GM23248 (cell line): ENCODE data around the gene PRMT2. TPM values are rescaled to one million over a fixed set of nuclear protein-coding genes. Genes with fewer than 3 reads are reported as not detected.

Experiments
- DNase-seq: peaks from one replicate; pipeline ENCODE4 v3.0.0-alpha.2; 2015
- H2AFZ ChIP-seq: fragments of 200-600 bp; sonication (generic); 2 replicates; pipeline ENCODE4 v1.6.1; 2016; ENCODE audit warnings: antibody characterized with exemption
- H3F3A ChIP-seq: fragments of 200-600 bp; sonication (generic); 2 replicates; pipeline ENCODE4 v1.6.1; 2016; ENCODE audit warnings: mild to moderate bottlenecking, antibody characterized with exemption, mixed run types; ENCODE audit not compliant: insufficient read depth
- H3K27ac ChIP-seq: fragments of 200-600 bp; sonication (generic); 2 replicates; pipeline ENCODE4 v1.5.1; 2016; ENCODE audit warnings: mild to moderate bottlenecking
- H3K27me3 ChIP-seq: fragments of 200-600 bp; sonication (generic); replicated peaks from 2 replicates; pipeline ENCODE4 v1.6.1; 2016; ENCODE audit warnings: mild to moderate bottlenecking; ENCODE audit not compliant: insufficient read depth
- H3K36me3 ChIP-seq: fragments of 200-600 bp; sonication (generic); 2 replicates; pipeline ENCODE4 v1.6.1; 2016; ENCODE audit warnings: low read depth, mild to moderate bottlenecking
- H3K4me1 ChIP-seq: fragments of 200-600 bp; sonication (generic); 2 replicates; pipeline ENCODE4 v1.6.1; 2016; ENCODE audit warnings: mild to moderate bottlenecking; ENCODE audit not compliant: insufficient read depth
- H3K4me2 ChIP-seq: fragments of 200-600 bp; sonication (generic); one replicate; pipeline ENCODE4 v1.6.1; 2016; ENCODE audit warnings: mild to moderate bottlenecking; ENCODE audit not compliant: unreplicated experiment
- H3K4me3 ChIP-seq: fragments of 200-600 bp; sonication (generic); 2 replicates; pipeline ENCODE4 v1.5.1; 2016; ENCODE audit warnings: mild to moderate bottlenecking
- H3K79me2 ChIP-seq: fragments of 200-600 bp; sonication (generic); 2 replicates; pipeline ENCODE4 v1.6.1; 2016; ENCODE audit warnings: mild to moderate bottlenecking; ENCODE audit not compliant: insufficient read depth
- H3K9ac ChIP-seq: fragments of 200-600 bp; sonication (generic); 2 replicates; pipeline ENCODE4 v1.6.1; 2016; ENCODE audit warnings: mild to moderate bottlenecking
- H3K9me2 ChIP-seq: fragments of 200-600 bp; sonication (generic); 2 replicates; pipeline ENCODE4 v1.6.1; 2016; ENCODE audit warnings: mixed run types, mild to moderate bottlenecking, moderate library complexity; ENCODE audit not compliant: insufficient read depth
- H3K9me3 ChIP-seq: fragments of 200-600 bp; sonication (generic); one replicate; pipeline ENCODE4 v1.6.1; 2017; ENCODE audit warnings: low read depth
- H4K20me1 ChIP-seq: fragments of 200-600 bp; sonication (generic); 2 replicates; pipeline ENCODE4 v1.6.0; 2016; ENCODE audit not compliant: insufficient read depth
- EZH2 ChIP-seq: fragments of 200-600 bp; sonication (generic); IDR thresholded peaks from 2 replicates; pipeline ENCODE4 v1.6.1; 2018; ENCODE audit warnings: antibody characterized with exemption, mild to moderate bottlenecking; ENCODE audit not compliant: insufficient read depth, poor library complexity, severe bottlenecking
- EZH2phosphoT487 ChIP-seq: fragments of 200-600 bp; sonication (generic); IDR thresholded peaks from 2 replicates; pipeline ENCODE4 v1.6.1; 2018; ENCODE audit warnings: antibody characterized with exemption, moderate library complexity, mild to moderate bottlenecking, low read depth; ENCODE audit not compliant: insufficient read depth
- WGBS, 2 experiments: methylation state at CpG; one replicate each; pipeline ENCODE4 v1.1.6; 2015 to 2017; ENCODE audit warnings: low lambda C conversion rate in 2 of 2, low coverage in 1 of 2; ENCODE audit errors: missing lambda C conversion rate in 2 of 2; 5-methylcytosine and 5-hydroxymethylcytosine counted together
- in situ Hi-C: fragments of 300-500 bp; cut with MboI; formaldehyde crosslinking; loops from 2 replicates; pipeline ENCODE4 v1.15.0; 2020
- polyA plus RNA-seq: library from polyadenylated mRNA; unstranded; fragments of >200 nt; fragmentation: Nextera tagmentation; extraction: Ambion mirVana; gene quantifications from 2 replicates; pipeline ENCODE4 v1.2.1, GENCODE V29; 2016
- total RNA-seq: library from RNA; depleted of rRNA; stranded (reverse); fragments of >200 nt; shearing (Covaris generic); gene quantifications from 2 replicates; pipeline ENCODE4 v1.2.3, GENCODE V29; 2014

The PRMT2 gene
- total and polyA plus RNA-seq, 2 experiments from 2014 or later: 145 to 171 TPM

- Histone ChIP-seq H3K27ac (no peak overlapping the region), H3F3A (no peaks in the 10 kb centered on the region), H4K20me1 (peaks cover 3% of the 10 kb centered on the region; the same call in 1 of the 2 replicates), H3K9ac (no peak overlapping the region), H3K4me3 (no peak overlapping the region), H3K36me3 (peaks cover 55% of the 10 kb centered on the region), H3K9me3 (no peaks in the 10 kb centered on the region), H3K4me1 (no peaks in the 10 kb centered on the region), H2AFZ (no peak overlapping the region), H3K4me2 (no peak overlapping the region), H3K79me2 (peaks cover 84% of the 10 kb centered on the region), H3K27me3 (no peaks in the 10 kb centered on the region), H3K9me2 (no peaks in the 10 kb centered on the region)
- no peak for DNase-seq
- TF ChIP-seq EZH2 (no peak), EZH2phosphoT487 (no peak)
- in situ Hi-C loops: no loop called here
- 93 to 96% methylated on average over 23 to 27 of the region's 27 CpGs for WGBS, 2 experiments
These were observed 13.1 kb downstream of the PRMT2 start for GRCh38 chr21:46648539-46648938.

GRCh38 chr21:46649356-46649755 lies 13.9 kb downstream of the PRMT2 start:
- H3K9me2 ChIP-seq: no peaks in the 10 kb centered on the region
- no peaks in the 10 kb centered on the region for H3K4me1 ChIP-seq
- H3K9me3 ChIP-seq: no peaks in the 10 kb centered on the region
- no peak overlapping the region for H3K9ac ChIP-seq
- no peak overlapping the region for H3K27ac ChIP-seq
- in situ Hi-C loops: no loop called here
- H3F3A ChIP-seq: no peaks in the 10 kb centered on the region; the same call in 1 of the 2 replicates
- no peak for DNase-seq
- H3K79me2 ChIP-seq: peaks cover 75% of the 10 kb centered on the region
- TF ChIP-seq EZH2: no peak
- H3K4me2 ChIP-seq: no peak overlapping the region
- H3K4me3 ChIP-seq: no peak overlapping the region
- peaks cover 3% of the 10 kb centered on the region; the same call in 1 of the 2 replicates for H4K20me1 ChIP-seq
- H3K27me3 ChIP-seq: no peaks in the 10 kb centered on the region
- peaks cover 55% of the 10 kb centered on the region for H3K36me3 ChIP-seq
- 97 to 99% methylated on average over 16 to 19 of the region's 19 CpGs for WGBS, 2 experiments
- no peak overlapping the region for H2AFZ ChIP-seq

- peaks cover 3% of the 10 kb centered on the region; the same call in 1 of the 2 replicates for H4K20me1 ChIP-seq
These were observed 15.1 kb downstream of the PRMT2 start for GRCh38 chr21:46650476-46651098.

GRCh38 chr21:46651121-46651520 lies 15.6 kb downstream of the PRMT2 start:
- no peak overlapping the region for H2AFZ ChIP-seq
- no peaks in the 10 kb centered on the region for H3K27me3 ChIP-seq
- in situ Hi-C loops: no loop called here
- no peak overlapping the region for H3K9ac ChIP-seq
- no peak overlapping the region for H3K27ac ChIP-seq
- TF ChIP-seq EZH2: no peak
- no peak for TF ChIP-seq EZH2phosphoT487
- WGBS, 2 experiments: 98 to 100% methylated on average over 7 of the region's 7 CpGs
- H4K20me1 ChIP-seq: peaks cover 3% of the 10 kb centered on the region; the same call in 1 of the 2 replicates
- H3K79me2 ChIP-seq: peaks cover 63% of the 10 kb centered on the region
- peaks cover 60% of the 10 kb centered on the region for H3K36me3 ChIP-seq
- DNase-seq: no peak
- no peak overlapping the region for H3K4me3 ChIP-seq
- no peaks in the 10 kb centered on the region for H3K4me1 ChIP-seq
- no peaks in the 10 kb centered on the region; the same call in 1 of the 2 replicates for H3F3A ChIP-seq
- no peak overlapping the region for H3K4me2 ChIP-seq
- H3K9me3 ChIP-seq: no peaks in the 10 kb centered on the region
- H3K9me2 ChIP-seq: no peaks in the 10 kb centered on the region

More at GRCh38 chr21:46650476-46651098, 15.1 kb downstream of the PRMT2 start:
- Histone ChIP-seq H3K36me3 (peaks cover 62% of the 10 kb centered on the region), H3K27ac (no peak overlapping the region), H3F3A (no peaks in the 10 kb centered on the region; the same call in 1 of the 2 replicates), H3K9me2 (no peaks in the 10 kb centered on the region), H3K79me2 (peaks cover 68% of the 10 kb centered on the region), H3K4me2 (no peak overlapping the region), H3K4me3 (no peak overlapping the region), H3K4me1 (no peaks in the 10 kb centered on the region), H2AFZ (no peak overlapping the region), H3K27me3 (no peaks in the 10 kb centered on the region), H3K9ac (no peak overlapping the region), H3K9me3 (no peaks in the 10 kb centered on the region)
- WGBS, 2 experiments: 88 to 92% methylated on average over 14 of the region's 14 CpGs
- TF ChIP-seq EZH2: no peak
- in situ Hi-C loops: no loop called here
- no peak for DNase-seq
